Measurements from ENCODE around the gene EXOC1L. TPM values are rescaled to one million over a fixed set of nuclear protein-coding genes. Genes with fewer than 3 reads are reported as not detected.

Gene EXOC1L
- total RNA-seq, 1 donor from 2014 or later, result not detected

DNA sequence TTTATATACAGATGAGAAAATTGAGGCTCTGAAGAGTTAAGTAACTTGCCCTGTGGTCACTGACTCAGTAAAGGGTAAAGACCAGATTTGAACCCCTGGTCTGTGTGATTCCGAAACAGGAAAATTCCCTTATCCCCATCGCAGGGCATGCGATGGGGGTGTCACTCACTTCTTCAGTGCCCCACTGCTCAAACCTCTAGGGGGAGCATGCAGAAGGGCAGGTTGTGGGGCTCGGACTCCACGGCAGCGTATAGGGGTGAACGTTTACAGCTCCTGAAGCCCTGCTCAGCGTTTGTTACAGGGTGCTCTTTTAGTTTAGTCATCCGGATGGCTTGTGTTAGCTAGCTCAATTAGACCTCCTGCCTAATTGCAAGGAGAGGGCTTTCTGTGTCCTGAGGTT, 30.1 kb downstream of the EXOC1L start:
- no peak for DNase-seq
- no peaks in the 10 kb centered on the region for H3K9me3 Mint-ChIP-seq
- H3K27ac Mint-ChIP-seq, result no peak overlapping the region
- H3K36me3 Mint-ChIP-seq (ENCODE audit: low read depth), result peaks cover 4% of the 10 kb centered on the region
- intact Hi-C loops (cut with micrococcal nuclease), result loop anchor here (5.0 to 10.0 kb wide), 4 partner anchors 58 to 905 kb away; no protein-coding TSS in a partner anchor
- H3K4me3 Mint-ChIP-seq, result no peak overlapping the region
- no peaks in the 10 kb centered on the region for H3K27me3 Mint-ChIP-seq
- peaks cover 18% of the 10 kb centered on the region for H3K4me1 Mint-ChIP-seq

DNA sequence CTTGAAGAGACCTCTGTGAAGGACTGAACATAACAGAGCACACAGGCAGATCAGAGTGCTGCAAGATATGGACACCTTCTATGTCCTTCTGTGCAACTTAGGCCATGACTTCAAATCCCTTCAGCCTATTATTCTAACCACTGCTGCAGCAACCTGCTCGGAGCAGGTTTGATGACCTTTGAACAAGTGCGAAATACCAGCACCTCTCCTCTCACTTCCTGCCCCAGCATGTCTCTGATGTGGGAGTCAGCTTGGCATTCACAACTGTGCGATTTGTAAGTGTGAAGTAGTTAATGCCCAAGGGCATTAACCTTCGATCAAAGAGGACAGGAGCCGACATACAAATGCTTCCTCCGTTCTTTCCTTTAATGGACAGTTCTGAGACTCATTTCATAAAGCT, 32.3 kb downstream of the EXOC1L start:
- DNase-seq, result peak; percentile 66
- no peaks in the 10 kb centered on the region for H3K27me3 Mint-ChIP-seq
- no peak overlapping the region for H3K27ac Mint-ChIP-seq
- H3K4me1 Mint-ChIP-seq, result peaks cover 18% of the 10 kb centered on the region
- H3K36me3 Mint-ChIP-seq (ENCODE audit: low read depth), result peaks cover 6% of the 10 kb centered on the region
- intact Hi-C loops (cut with micrococcal nuclease), result loop anchor here (2.0 to 10.0 kb wide), 6 partner anchors 15 to 903 kb away; partner anchors contain the start of gene CLOCK
- peak overlapping the region; percentile 38 for H3K4me3 Mint-ChIP-seq
- no peaks in the 10 kb centered on the region for H3K9me3 Mint-ChIP-seq

DNA sequence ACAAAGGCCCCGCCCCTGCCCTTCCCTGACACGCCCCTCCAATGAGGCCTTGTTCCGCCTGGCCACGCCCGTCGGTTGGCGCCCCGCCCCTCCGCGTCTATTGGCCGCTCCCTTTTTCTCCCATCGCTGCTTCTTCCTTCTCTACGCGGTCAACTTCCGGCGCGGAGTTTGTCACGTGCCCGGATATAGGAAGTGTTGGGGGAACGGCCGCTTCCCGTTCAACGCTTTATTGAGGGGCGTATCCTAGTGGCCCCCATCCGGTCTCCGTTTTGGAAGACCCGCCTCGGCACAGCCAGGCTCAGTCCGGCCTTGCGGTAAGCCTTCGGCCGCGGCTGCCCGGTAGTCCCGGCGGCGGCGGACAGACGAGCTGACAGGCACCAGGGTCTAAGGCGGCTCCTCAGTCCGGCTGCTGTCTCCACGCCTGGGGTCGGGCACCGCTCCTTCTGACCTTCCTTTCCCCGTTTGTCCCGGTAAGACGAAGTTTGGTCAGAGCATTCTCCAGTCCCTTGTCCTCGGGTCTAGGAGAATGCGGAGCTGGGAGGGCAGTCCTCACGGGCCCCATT, 34.0 kb downstream of the EXOC1L start, which contains the start of gene EXOC1:
Gene EXOC1 (plus strand): TSS at position 165 of the 563 bp plus-strand sequence. CDS start 4,676 bp downstream, outside the sequence.
- no peaks in the 10 kb centered on the region for H3K27me3 Mint-ChIP-seq
- peak; percentile 99 for DNase-seq
- H3K4me1 Mint-ChIP-seq, result peaks cover 20% of the 10 kb centered on the region
- no peaks in the 10 kb centered on the region for H3K9me3 Mint-ChIP-seq
- H3K36me3 Mint-ChIP-seq (ENCODE audit: low read depth), result peaks cover 17% of the 10 kb centered on the region
- intact Hi-C loops (cut with micrococcal nuclease), result loop anchor here (1.0 to 10.0 kb wide), 10 partner anchors 13 to 901 kb away; partner anchors contain the start of genes CEP135, CLOCK, SRP72 and TMEM165
- peak within 1 kb of the TSS; percentile 38 for H3K4me3 Mint-ChIP-seq
- H3K27ac Mint-ChIP-seq, result peak within 1 kb of the TSS; percentile 90

GRCh38 chr4:55854129-55854528, 34.5 kb downstream of the EXOC1L start:
- no peak overlapping the region for H3K4me3 Mint-ChIP-seq
- peak overlapping the region; percentile 70 for H3K27ac Mint-ChIP-seq
- H3K27me3 Mint-ChIP-seq, result no peaks in the 10 kb centered on the region
- no peaks in the 10 kb centered on the region for H3K9me3 Mint-ChIP-seq
- intact Hi-C loops (cut with micrococcal nuclease), result loop anchor here (2.0 to 10.0 kb wide), 5 partner anchors 53 to 901 kb away; partner anchors contain the start of gene SRP72
- peaks cover 18% of the 10 kb centered on the region for H3K36me3 Mint-ChIP-seq (ENCODE audit: low read depth)
- H3K4me1 Mint-ChIP-seq, result peaks cover 20% of the 10 kb centered on the region
- DNase-seq, result peak; percentile 66

DNA sequence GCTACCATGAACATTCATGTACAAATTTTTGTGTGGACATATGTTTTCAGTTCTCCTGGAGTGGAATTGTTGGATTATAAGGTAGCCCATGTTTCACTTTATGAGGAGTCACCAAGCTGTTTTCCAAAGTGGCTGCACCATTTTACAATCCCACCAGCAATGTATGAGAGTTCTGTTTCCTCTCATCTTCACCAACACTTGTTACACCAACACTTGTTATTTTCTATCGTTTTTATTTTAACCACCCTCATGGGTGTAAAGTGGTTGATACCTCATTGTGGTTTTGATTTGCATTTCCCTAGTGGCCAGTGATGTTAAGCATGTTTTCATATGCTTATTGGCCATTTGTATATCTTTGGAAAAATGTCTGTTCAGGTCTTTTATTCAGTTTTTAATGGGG, 38.0 kb downstream of the EXOC1L start:
- Mint-ChIP-seq H3K27ac (no peak overlapping the region), H3K36me3 (ENCODE audit: low read depth) (peaks cover 31% of the 10 kb centered on the region), H3K9me3 (no peaks in the 10 kb centered on the region), H3K27me3 (no peaks in the 10 kb centered on the region), H3K4me3 (no peak overlapping the region), H3K4me1 (peaks cover 8% of the 10 kb centered on the region)
- no peak for DNase-seq
- intact Hi-C loops (cut with micrococcal nuclease), result loop anchor here (10.0 kb wide), 3 partner anchors 103 to 897 kb away; no protein-coding TSS in a partner anchor

DNA sequence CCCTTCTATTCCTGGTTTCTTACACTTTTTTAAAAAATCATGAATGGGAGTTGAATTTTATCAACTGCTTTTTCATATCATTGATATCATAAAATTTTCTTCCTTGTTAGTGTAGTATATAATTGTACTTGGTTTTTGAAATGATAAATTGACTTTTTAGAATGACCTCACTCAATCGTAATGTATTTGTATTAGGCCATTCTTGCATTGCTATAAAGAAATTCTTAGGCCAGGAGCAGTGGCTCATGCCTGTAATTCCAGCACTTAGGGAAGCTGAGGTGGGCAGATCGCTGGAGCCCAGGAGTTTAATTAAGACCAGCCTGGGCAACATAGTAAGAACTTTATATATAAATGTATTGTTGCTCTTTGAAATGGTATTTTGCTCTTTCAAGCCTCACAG, 40.1 kb downstream of the EXOC1L start:
- DNase-seq, result no peak
- Mint-ChIP-seq H3K4me1 (peaks cover 3% of the 10 kb centered on the region), H3K27me3 (no peaks in the 10 kb centered on the region), H3K27ac (no peak overlapping the region), H3K36me3 (ENCODE audit: low read depth) (peaks cover 30% of the 10 kb centered on the region), H3K9me3 (no peaks in the 10 kb centered on the region), H3K4me3 (no peak overlapping the region)
- intact Hi-C loops (cut with micrococcal nuclease), result loop anchor here (10.0 kb wide), 4 partner anchors 105 to 895 kb away; no protein-coding TSS in a partner anchor

DNA sequence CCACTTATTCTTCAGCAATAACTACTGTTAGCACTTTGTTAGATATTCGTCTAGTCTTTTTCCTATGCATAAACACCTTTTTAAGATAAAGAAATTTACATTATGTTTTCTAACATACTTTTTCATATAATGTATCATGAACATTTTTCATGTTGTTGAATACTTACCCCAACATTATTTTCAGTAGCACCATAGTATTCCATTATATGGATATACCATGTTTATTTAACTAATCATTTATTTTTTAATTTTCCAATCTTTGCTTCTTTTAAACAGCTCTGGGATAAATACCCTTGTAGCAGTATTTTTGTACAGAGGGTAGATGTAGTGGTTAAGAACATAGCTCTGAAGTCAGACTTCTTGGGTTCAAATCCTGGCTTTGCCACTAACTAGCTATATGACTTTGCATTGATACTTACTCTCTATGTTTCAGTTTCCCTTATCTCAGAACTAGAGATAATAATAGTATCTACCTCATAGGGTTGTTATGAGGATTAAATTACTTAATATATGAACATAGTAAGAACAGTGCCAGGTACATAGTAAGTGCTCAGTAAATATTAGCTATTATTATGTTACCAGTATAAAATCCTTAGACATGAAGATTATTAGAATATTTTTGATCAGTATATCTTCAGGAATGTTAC, 45.1 kb downstream of the EXOC1L start:
- no peak overlapping the region for H3K27ac Mint-ChIP-seq
- peaks cover 29% of the 10 kb centered on the region for H3K36me3 Mint-ChIP-seq (ENCODE audit: low read depth)
- H3K4me1 Mint-ChIP-seq, result peaks cover 19% of the 10 kb centered on the region

GRCh38 chr4:55865228-55865806, 45.7 kb downstream of the EXOC1L start:
- no peaks in the 10 kb centered on the region for H3K27me3 Mint-ChIP-seq
- H3K36me3 Mint-ChIP-seq (ENCODE audit: low read depth), result peaks cover 30% of the 10 kb centered on the region
- intact Hi-C loops (cut with micrococcal nuclease), result loop anchor here (5.0 to 10.0 kb wide), 3 partner anchors 318 to 439 kb away; partner anchors contain the start of gene CLOCK
- H3K4me1 Mint-ChIP-seq, result peaks cover 19% of the 10 kb centered on the region
- H3K9me3 Mint-ChIP-seq, result no peaks in the 10 kb centered on the region
- H3K4me3 Mint-ChIP-seq, result no peak overlapping the region
- H3K27ac Mint-ChIP-seq, result no peak overlapping the region
- no peak for DNase-seq

More for the DNA sequence above, 45.1 kb downstream of the EXOC1L start:
- no peak for DNase-seq
- Mint-ChIP-seq H3K27me3 (no peaks in the 10 kb centered on the region), H3K4me3 (no peak overlapping the region), H3K9me3 (no peaks in the 10 kb centered on the region)
- intact Hi-C loops (cut with micrococcal nuclease), result loop anchor here (5.0 to 10.0 kb wide), 3 partner anchors 317 to 440 kb away; partner anchors contain the start of gene CLOCK

- Mint-ChIP-seq H3K36me3 (ENCODE audit: low read depth) (peaks cover 34% of the 10 kb centered on the region), H3K4me3 (no peak overlapping the region), H3K9me3 (no peaks in the 10 kb centered on the region), H3K4me1 (peaks cover 19% of the 10 kb centered on the region), H3K27ac (peak overlapping the region; percentile 54), H3K27me3 (no peaks in the 10 kb centered on the region)
- intact Hi-C loops (cut with micrococcal nuclease), result loop anchor here (1.0 to 10.0 kb wide), 5 partner anchors 14 to 438 kb away; partner anchors contain the start of genes CEP135, CLOCK and EXOC1
- no peak for DNase-seq
Measured at GRCh38 chr4:55866290-55866907, 46.8 kb downstream of the EXOC1L start.

DNA sequence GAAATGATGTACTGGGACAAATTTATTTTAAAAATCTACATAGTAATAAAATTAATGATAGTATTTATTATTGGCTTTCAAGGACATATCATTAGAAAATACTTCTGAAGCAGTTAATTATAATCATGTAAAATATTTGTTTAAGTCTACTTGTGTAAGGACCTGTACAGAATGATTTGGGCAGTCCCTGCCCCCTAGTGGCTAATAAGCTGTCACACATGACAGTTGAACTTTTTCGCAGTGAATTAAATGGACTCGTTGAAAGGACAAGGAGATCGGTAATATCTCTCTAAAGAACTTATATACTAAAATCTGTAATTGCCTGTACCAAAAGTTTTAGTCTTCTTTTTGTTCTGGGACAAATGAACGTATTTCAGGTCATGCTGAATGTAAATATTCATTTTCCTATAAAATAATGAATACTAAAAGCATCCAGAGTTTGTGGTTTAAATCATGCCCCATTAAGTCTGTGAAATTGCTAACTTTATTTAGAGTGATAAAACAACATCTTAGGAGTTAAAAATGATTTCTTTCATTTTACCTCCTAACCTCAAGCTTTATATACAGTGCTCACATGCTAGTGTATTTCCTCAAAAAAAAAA, 47.5 kb downstream of the EXOC1L start:
- Mint-ChIP-seq H3K4me1 (peaks cover 19% of the 10 kb centered on the region), H3K27ac (no peak overlapping the region), H3K4me3 (no peak overlapping the region), H3K36me3 (ENCODE audit: low read depth) (peaks cover 33% of the 10 kb centered on the region), H3K9me3 (no peaks in the 10 kb centered on the region), H3K27me3 (no peaks in the 10 kb centered on the region)
- peak; percentile 69 for DNase-seq
- intact Hi-C loops (cut with micrococcal nuclease), result loop anchor here (1.0 to 10.0 kb wide), 5 partner anchors 14 to 438 kb away; partner anchors contain the start of genes CEP135, CLOCK and EXOC1

GRCh38 chr4:55868581-55869090, 49.0 kb downstream of the EXOC1L start:
- no peaks in the 10 kb centered on the region for H3K9me3 Mint-ChIP-seq
- H3K4me1 Mint-ChIP-seq, result peaks cover 19% of the 10 kb centered on the region
- no peak overlapping the region for H3K4me3 Mint-ChIP-seq
- no peaks in the 10 kb centered on the region for H3K27me3 Mint-ChIP-seq
- intact Hi-C loops (cut with micrococcal nuclease), result loop anchor here (5.0 to 10.0 kb wide), 3 partner anchors 321 to 436 kb away; partner anchors contain the start of gene CLOCK
- peaks cover 35% of the 10 kb centered on the region for H3K36me3 Mint-ChIP-seq (ENCODE audit: low read depth)
- H3K27ac Mint-ChIP-seq, result peak overlapping the region; percentile 9
- DNase-seq, result no peak

- intact Hi-C loops (cut with micrococcal nuclease), result no loop called here
- H3K9me3 Mint-ChIP-seq, result no peaks in the 10 kb centered on the region
- H3K36me3 Mint-ChIP-seq (ENCODE audit: low read depth), result peaks cover 38% of the 10 kb centered on the region
- H3K4me3 Mint-ChIP-seq, result no peak overlapping the region
- peaks cover 6% of the 10 kb centered on the region for H3K4me1 Mint-ChIP-seq
- DNase-seq, result no peak
- no peak overlapping the region for H3K27ac Mint-ChIP-seq
- H3K27me3 Mint-ChIP-seq, result no peaks in the 10 kb centered on the region
Measured at GRCh38 chr4:55871299-55871800, 51.8 kb downstream of the EXOC1L start.

DNA sequence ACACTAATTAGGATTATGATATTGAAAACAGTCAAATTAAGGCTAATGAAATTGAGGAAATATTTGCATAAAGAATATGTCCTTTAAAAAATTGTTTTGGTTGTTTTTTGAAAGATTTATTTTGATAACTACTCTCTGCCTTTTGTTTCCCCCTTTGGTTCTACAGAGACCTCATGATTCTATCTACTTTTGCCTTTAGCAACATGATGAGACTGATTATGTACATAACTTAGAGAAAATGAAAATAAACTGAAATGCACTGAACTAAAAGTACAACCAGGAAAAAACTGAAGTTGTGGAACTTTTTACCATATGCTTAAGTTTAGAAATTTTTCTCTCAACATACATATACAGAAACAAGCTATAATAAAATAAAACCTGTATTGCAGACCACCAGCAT, 55.2 kb downstream of the EXOC1L start:
- no peak overlapping the region for H3K4me3 Mint-ChIP-seq
- no peaks in the 10 kb centered on the region for H3K4me1 Mint-ChIP-seq
- no peak overlapping the region for H3K27ac Mint-ChIP-seq
- intact Hi-C loops (cut with micrococcal nuclease), result no loop called here
- H3K36me3 Mint-ChIP-seq (ENCODE audit: low read depth), result peaks cover 42% of the 10 kb centered on the region
- H3K27me3 Mint-ChIP-seq, result no peaks in the 10 kb centered on the region
- H3K9me3 Mint-ChIP-seq, result no peaks in the 10 kb centered on the region
- no peak for DNase-seq
